Activated gamma-delta T cell treated with Interleukin-2 at 50 U/mL for 16 hours (primary cell): ENCODE results near the gene KIFC1.

Experiments
- DNase-seq: peaks from one replicate; pipeline ENCODE4 v3.0.0-alpha.2; 2020

The KIFC1 gene

DNA sequence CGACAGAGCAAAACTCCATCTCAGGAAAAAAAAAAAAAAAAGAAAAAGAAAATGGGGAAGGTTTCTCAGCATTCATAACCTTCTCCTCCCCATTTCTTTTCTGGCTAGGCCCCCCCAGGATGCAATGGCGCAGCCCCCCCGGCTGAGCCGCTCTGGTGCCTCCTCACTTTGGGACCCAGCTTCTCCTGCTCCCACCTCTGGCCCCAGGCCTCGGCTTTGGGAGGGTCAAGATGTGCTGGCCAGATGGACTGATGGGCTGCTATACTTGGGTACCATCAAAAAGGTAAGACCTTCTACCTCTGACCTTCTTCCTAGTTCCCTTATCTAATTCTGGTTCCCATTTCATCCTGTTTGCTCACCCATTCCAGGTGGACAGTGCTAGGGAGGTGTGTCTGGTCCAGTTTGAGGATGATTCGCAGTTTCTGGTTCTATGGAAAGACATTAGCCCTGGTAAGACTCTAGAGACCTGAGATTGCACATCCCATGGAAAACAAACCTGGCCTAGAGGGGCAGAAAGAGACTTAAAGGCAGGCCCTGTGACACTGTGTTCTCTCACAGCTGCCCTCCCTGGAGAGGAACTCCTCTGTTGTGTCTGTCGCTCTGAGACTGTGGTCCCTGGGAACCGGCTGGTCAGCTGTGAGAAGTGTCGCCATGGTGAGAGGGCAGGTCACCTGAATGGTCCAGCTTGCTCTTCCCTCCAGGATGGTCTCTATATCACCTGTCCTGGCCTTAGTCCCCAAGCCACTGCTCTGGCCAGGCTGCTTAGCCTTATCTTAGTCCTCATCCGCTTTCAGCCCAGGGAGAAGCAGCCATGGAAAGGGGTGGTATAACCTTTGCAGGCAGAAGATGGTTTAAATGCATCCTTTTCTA lies 20.8 kb downstream of the KIFC1 start:
- no peak for DNase-seq

DNA sequence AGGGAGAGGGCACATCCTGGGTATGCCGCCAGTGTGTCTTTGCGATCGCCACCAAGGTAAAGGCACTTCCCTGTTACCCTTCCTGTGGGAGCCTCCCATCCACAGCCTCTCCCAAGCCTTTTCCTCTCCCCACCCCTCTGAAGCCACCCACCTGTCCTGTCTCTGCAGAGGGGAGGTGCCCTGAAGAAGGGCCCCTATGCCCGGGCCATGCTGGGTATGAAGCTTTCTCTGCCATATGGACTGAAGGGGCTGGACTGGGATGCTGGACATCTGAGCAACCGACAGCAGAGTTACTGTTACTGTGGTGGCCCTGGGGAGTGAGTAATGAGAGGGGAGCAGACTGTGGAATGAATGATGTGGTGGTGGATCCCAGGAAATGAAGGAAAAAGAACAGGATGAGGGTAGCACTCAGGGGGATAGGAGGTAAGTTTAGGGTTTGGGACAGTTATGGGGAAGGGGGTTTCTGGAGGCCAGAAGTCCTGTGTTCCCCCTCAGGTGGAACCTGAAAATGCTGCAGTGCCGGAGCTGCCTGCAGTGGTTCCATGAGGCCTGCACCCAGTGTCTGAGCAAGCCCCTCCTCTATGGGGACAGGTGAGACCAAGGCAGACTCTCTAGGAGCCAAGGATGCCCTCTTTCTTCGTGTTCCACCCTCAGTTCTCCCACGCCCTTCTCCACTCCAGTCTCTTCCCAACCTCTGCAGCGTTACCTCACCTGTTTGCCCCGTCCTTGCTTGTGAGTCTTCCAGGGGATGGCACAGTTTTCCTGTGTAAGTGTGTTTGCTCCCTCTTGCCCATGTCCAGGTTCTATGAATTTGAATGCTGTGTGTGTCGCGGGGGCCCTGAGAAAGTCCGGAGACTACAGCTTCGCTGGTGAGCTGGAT lies 21.9 kb downstream of the KIFC1 start:
- no peak for DNase-seq

GRCh38 chr6:33414592-33415271 lies 23.1 kb downstream of the KIFC1 start:
- DNase-seq, result no peak

DNA sequence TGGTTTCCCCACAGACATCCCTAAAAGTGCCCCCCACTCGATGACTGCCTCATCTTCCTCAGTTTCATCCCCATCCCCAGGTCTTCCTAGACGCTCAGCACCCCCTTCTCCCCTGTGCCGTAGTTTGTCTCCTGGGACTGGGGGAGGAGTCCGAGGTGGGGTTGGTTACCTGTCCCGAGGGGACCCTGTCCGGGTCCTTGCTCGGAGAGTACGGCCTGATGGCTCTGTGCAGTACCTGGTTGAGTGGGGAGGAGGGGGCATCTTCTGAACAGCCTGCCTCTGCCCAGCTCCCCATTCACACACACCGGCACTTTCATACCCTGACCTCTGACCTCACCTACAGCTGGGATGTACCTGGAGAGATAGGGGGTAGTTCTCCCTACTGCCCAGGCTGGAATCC lies 24.2 kb downstream of the KIFC1 start:
- no peak for DNase-seq

- DNase-seq, result no peak
These were observed 24.9 kb downstream of the KIFC1 start for GRCh38 chr6:33416386-33417127.

DNA sequence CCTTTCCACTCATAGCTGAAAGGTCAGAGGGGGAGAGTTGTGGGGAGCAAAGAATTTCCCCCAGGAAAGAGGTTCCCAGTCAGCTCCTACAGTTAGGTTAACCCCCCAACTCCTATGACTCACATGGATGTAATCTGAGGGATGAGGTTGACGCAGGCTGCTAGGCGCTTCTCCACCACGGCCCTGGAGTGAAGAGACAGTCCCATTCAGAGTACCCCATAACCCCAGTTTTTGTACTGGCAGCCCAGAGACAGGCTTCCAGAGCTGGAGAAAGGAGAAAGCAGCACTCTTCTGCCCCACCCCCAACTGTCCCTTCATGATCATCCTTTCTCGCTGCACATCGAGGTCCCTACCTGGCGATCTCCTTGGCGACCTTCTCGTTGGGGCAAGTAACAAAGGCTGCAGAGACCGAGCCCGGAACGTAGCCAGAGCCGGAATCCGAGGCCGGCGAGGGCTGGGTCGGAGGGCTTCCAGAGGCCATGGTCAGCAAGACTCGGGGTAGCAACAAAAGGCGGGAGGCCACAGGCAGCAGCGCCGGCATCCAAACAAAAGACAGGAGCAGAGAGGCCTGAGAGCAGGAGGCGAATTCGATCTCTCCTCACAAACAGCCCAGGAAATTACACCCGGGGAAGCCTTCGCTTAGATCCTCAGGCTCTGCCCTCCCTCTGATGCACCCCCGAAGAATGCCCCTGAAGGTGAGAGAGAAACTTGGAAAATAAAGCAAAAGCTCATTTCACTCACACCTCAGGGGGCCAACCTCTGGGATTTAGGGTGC lies 25.7 kb downstream of the KIFC1 start:
- no peak for DNase-seq

- DNase-seq, result peak; percentile 99
These were observed 26.5 kb downstream of the KIFC1 start, which contains the start of gene CUTA for GRCh38 chr6:33417903-33418689. Gene CUTA, minus strand, starts transcription at chr6:33418107. Its CDS starts 107 bp downstream, at chr6:33418000.

DNA sequence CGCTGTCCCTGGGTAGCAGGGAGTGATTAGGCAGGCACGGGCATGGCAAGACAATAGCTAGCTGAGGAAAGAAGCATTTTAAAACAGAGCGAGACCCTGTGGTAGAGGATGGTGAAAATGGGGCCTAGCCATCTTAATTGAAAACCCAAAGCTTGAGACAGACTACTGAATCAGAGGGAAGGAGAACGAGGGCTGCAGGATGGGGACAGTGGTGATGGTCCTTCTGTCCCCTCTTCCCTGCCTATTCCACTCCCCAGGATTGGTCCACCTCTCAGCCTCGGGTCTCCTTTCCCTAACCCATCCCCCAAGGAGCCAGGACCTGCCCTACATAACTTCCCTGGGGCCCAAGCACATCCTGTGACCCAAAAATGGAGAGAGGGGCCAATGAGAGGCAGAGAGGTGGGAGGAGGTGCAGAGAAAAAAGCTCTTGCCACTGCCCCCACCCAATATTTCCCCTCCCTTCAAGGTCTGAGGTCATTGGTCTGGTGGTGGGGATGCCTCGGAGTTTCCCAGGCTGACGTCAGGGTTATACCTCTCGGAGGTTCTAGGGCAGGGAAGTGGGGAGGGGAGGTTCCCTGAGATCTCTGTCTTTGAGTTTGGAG lies 27.2 kb downstream of the KIFC1 start:
- peak; percentile 27 for DNase-seq

DNA sequence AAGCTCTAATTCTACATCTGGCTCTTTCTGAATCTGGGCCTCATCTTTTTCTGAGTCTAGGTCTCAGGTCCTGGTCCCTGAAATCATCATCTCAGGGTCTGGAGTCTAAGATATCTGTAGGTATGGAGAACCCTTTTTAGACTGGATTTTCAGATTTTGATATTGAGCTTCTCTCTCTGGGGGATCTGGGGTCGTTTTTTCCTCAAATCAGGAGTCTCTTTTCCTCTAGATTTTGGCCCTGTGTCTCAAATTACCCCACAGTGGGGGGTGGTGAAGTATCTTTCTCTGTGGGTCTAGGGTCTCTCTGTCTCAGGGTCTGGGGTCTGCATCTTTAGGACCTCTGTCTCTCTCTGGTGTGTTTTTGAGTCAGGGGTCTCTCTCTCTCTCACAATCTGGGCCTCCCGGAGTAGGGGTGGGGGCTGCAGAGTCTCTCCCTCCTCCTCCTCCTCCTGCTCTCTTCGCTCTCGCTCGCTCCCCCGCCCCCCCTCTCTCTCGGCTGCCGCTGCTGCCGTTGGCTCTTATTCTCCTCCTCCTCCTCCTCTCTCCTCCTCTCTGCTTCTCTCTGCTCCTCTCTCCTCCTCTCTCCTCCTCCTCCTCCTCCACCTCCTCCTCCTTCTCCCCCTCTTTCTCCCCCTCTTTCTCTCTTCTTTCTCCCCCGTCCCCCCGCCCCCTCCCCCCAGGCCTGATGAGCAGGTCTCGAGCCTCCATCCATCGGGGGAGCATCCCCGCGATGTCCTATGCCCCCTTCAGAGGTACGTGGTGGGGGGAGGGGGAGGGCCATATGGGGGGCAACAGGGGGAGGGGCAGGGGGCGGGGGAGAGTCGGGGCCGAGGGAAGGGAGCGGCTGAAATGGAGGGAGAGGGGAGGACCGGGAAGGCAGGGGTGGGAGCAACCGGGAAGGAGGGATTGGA lies 28.2 kb downstream of the KIFC1 start, which contains the start of gene SYNGAP1:
Gene SYNGAP1, plus strand, starts transcription at position 486 of the 911 bp plus-strand sequence. Its CDS starts 200 bp downstream, at position 686.
- DNase-seq, result peak; percentile 36

DNA sequence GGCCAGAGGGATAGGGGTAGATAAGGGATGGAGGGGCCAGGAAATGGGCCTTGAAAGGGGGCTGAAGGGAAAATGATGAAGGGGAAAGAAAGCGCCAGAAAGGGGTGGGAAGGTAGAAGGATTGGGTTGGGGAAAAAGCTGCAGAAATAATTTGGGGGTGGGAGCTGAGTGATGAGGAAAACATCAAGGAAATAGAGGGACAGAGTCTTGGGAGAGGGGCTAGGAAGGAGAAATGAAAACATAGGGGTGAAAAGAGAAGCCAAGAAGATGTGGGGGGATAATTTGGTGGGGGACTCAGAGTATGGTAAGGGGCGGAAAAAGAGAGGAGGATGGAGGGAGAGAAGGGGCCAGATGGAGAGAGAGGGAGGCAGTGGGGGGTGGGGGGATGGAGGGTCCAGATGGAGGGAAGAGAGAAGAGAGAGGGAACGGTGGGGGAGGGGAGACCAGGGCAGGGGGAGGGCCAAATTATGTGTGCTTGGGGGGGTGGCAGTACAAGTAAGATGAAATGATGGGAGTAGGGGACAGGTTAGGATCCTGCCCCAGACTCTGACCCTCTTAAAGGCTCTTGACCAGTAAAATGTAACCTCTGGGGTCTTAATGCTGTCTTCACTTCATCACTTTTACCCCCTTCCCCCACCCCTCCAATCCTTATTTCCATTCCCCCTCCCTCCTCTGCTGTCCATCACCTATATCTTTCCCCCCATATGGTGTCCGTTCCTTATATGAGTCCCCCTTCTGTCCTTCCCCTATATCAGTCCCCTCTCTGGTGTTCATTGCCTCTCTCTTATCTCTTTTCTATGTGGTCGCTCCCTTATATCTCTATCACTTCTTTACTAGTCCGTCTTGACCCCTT lies 29.1 kb downstream of the KIFC1 start:
- no peak for DNase-seq

DNA sequence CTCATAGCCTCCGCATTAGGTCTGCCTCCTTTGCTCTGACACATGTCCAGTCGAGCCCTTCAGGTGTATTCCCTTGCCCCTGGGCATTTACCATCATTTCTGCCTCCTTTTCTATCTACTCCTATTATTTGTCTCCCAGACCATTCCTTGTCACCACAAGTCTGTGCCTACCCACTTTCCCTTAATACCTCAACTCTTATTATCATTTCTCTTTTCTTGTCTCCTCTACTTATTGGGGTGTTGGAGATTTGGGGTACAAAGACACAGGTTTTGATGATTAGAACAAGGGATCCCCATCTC lies 29.7 kb downstream of the KIFC1 start:
- DNase-seq, result no peak

DNA sequence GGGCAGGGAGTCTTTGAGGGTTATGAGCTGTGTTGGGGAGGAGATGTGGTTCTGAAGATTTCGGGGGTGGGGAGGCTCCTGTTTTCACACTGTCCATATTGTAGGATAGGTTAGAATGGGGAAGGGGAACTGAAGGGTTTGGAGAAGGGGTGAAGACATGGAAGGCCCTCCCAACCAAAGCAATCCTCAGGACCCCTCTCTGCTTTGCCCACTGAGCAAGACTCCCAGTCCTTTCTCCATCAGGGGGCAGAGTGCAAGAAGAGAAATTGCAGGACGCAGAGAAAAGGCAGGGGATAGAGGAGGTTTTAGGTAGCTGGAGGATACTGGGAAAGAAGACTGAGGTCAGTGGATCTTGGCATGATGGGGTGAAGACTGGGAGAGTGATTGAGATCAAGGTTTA lies 32.2 kb downstream of the KIFC1 start:
- no peak for DNase-seq

- no peak for DNase-seq
These were observed 33.4 kb downstream of the KIFC1 start for GRCh38 chr6:33424855-33425667.

DNA sequence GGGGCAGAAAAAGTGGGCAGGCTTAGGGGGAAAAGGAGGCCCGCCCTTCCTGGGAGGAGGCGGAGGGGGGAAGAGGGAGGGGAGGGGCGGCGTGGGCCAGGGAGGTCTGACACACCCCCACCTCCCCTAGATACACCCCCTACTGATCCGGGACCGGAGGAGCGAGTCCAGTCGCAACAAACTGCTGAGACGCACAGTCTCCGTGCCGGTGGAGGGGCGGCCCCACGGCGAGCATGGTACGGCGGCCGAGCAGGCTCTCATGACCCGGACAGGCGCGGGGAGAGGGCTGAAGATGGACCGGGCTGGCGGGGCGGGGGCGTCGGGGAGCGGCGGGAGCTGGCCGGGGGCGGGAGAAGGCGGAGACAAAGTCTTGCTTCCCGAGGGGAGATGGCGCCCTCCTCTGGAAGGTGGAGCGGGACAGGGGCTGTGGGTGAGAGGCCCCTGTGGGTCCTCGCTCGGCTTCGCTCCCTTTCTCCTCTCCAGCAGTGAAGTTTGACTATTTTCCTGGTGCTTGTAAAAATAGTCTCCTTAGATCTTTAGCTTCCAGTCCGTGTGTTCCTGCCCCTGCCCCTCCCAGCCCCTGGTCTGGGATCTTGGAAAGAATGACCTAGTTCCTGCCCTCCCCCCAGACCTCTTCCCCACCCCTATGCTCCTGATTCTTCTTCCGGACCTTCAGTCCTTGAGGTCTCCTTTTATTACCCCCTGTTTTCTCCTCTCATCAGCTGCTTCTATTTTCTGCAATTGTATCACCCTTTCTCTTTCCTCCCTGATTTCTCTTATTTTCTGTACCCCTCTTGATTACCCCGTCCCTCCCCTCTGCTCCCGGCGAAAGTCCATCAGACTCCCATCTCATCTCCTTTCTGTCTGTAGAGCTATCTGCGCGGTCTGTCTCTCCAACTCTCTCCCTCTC lies 34.3 kb downstream of the KIFC1 start:
- DNase-seq, result peak; percentile 79

DNA sequence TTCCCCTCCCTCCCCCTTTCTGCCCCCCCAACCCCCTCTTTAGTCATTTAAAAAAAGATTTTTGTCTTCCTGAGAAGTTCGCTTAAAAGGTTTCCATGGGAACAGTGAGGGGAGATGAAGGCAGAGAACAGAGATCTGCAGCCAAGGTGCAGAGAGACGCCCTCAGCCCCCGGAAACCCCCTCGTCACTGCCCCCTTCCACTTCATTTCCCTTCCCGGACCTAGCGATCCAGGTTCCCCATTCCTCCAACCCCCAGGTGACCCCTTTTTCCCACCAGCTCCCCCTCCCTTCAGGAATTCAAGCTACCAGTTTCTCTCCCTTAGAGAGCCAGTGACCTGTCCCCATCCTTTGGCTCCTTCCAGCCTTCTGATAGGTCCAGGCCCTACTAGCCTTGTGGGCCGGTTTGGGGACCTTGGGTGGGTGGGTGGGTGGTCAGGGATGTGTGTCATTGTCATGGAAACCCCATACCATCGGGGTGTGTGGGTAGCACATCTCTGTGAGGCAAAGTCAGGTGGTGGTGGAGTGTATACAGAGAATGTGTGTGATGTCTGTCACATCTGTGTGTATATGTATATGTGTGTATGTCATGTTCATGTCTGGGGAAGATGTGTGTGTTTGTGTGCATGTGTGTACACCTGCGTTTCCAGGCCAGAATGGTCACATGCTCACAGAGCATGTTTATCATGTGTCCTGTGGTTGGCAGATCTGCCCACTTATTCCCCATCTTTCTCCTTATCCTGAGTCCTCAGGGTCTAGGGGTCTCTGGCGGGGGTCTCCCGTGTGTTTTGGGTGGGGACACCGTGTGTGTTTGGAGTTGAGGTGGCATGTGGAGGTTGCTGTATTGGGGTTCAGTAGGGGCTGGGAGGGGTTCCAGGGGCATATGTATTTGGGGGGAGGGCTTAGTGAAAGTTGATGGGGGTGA lies 35.2 kb downstream of the KIFC1 start:
- peak; percentile 27 for DNase-seq
